ENCODE results near the gene ZNF664. TPM values are rescaled to one million over a fixed set of nuclear protein-coding genes. Genes with fewer than 3 reads are reported as not detected.

Gene ZNF664
- total and polyA plus RNA-seq, 2 of the 4 experiments (the other 2 are of a cell fraction): 29.9 to 32.6 TPM

GRCh38 chr12:124004233-124004875, 31.3 kb downstream of the ZNF664 start:
- H3K4me1 ChIP-seq (ENCODE audit: control insufficient read depth, insufficient read depth, low read length): peaks cover 26% of the 10 kb centered on the region
- H3K36me3 ChIP-seq (ENCODE audit: control insufficient read depth, insufficient read depth, low read length): peaks cover 8% of the 10 kb centered on the region; the same call in 1 of the 2 replicates
- in situ Hi-C loops (cut with MboI; ENCODE audit: low sequenced_read_pairs): no loop called here
- peak overlapping the region; percentile 1; the same call in 1 of the 2 replicates for H3K23ac ChIP-seq (ENCODE audit: low read depth, low read length)
- H3K4me3 ChIP-seq (ENCODE audit: insufficient read depth, low read depth, low read length): no peak overlapping the region
- peaks cover 15% of the 10 kb centered on the region; the same call in 1 of the 2 replicates for H4K20me1 ChIP-seq (ENCODE audit: insufficient read depth, low read length)
- peak overlapping the region; percentile 8; the same call in 1 of the 2 replicates for H4K91ac ChIP-seq (ENCODE audit: insufficient read depth, low read depth, low read length)
- peak; percentile 51 for DNase-seq
- H2BK20ac ChIP-seq (ENCODE audit: low read depth, low read length): no peak overlapping the region
- H4K8ac ChIP-seq (ENCODE audit: low read depth in 2 of 2, low read length in 2 of 2): peak overlapping the region in 1 of 2 experiments; percentile 7; a peak in 1 of 4 replicates
- H2AK9ac ChIP-seq (replicated peaks; ENCODE audit: low read depth, low read length, poor library complexity): no peak overlapping the region
- H3K9me3 ChIP-seq (ENCODE audit: control insufficient read depth, insufficient read depth, low read length): no peaks in the 10 kb centered on the region
- H3K14ac ChIP-seq (replicated peaks; ENCODE audit: low read depth, low read length): peak overlapping the region; percentile 17; the same call in 1 of the 2 replicates
- WGBS, 2 experiments (ENCODE audit: extremely low coverage in 2 of 2, insufficient read length in 1 of 2): no CpG with 5 or more reads among the region's 9 CpGs
- H3K79me1 ChIP-seq (ENCODE audit: low read depth in 1 of 2, low read length in 2 of 2): peaks cover 44 to 77% of the 10 kb centered on the region in 2 experiments; a peak in 3 of 4 replicates
- intact Hi-C loops (cut with micrococcal nuclease): no loop called here
- H3K9me1 ChIP-seq (ENCODE audit: insufficient read depth, low read length): peaks cover 24% of the 10 kb centered on the region
- H3K9ac ChIP-seq (ENCODE audit: low read depth, low read length): no peak overlapping the region
- peak overlapping the region; percentile 33; the same call in 1 of the 2 replicates for H3K4me2 ChIP-seq (ENCODE audit: low read depth, low read length)
- no peak overlapping the region for H2AFZ ChIP-seq (replicated peaks; ENCODE audit: low read length, poor library complexity)
- H3K27ac ChIP-seq (ENCODE audit: insufficient read depth, low read length): peak overlapping the region; percentile 55; the same call in 1 of the 2 replicates
- CTCF ChIA-PET: interaction anchor here (0.6 to 1.2 kb wide), 2 partner anchors 24 to 1057 kb away, joined by 3 to 4 read pairs; no protein-coding TSS in a partner anchor
- H3K27me3 ChIP-seq (ENCODE audit: control insufficient read depth, insufficient read depth, low read length): no peaks in the 10 kb centered on the region
- H2BK15ac ChIP-seq (ENCODE audit: low read depth, low read length): 0 out of 3 replicates have a peak overlapping the region, but pooled peaks have one; percentile 37
- H2AK5ac ChIP-seq (ENCODE audit: low read depth, low read length): peak overlapping the region; percentile 57; the same call in 1 of the 2 replicates
- no TSS peak for BruUV-seq (replicated peaks)
- ATAC-seq (ENCODE audit: low read depth): peak; percentile 69
- no peak overlapping the region for H4K5ac ChIP-seq (ENCODE audit: low read depth, low read length)
- no peak overlapping the region for H3K56ac ChIP-seq (ENCODE audit: extremely low read depth, insufficient read depth, low read length)
- peak overlapping the region; percentile 49; the same call in 1 of the 2 replicates for H3K18ac ChIP-seq (ENCODE audit: low read depth, low read length)
- peak overlapping the region; percentile 7; the same call in 1 of the 2 replicates for H2BK120ac ChIP-seq (ENCODE audit: low read depth, low read length)
- TF ChIP-seq RFX5 (IDR thresholded peaks at IDR 0.05; ENCODE audit: low read depth, low read length): no peak
- H2BK5ac ChIP-seq (ENCODE audit: low read depth, low read length, poor library complexity, severe bottlenecking): peak overlapping the region; percentile 15
- H3K4ac ChIP-seq (ENCODE audit: low read depth, low read length): peak overlapping the region; percentile 37
- POLR2A ChIA-PET (ENCODE audit: unreplicated experiment): no interaction called here
- dilution Hi-C loops (cut with HindIII; ENCODE audit: low sequenced_read_pairs, unreplicated experiment): no loop called here

All from IMR-90 (cell line).